ENCODE results near the gene TSPO2.

GRCh38 chr6:41025966-41026530, 16.2 kb upstream of the TSPO2 start:
- TF ChIP-seq, protein P1, sequence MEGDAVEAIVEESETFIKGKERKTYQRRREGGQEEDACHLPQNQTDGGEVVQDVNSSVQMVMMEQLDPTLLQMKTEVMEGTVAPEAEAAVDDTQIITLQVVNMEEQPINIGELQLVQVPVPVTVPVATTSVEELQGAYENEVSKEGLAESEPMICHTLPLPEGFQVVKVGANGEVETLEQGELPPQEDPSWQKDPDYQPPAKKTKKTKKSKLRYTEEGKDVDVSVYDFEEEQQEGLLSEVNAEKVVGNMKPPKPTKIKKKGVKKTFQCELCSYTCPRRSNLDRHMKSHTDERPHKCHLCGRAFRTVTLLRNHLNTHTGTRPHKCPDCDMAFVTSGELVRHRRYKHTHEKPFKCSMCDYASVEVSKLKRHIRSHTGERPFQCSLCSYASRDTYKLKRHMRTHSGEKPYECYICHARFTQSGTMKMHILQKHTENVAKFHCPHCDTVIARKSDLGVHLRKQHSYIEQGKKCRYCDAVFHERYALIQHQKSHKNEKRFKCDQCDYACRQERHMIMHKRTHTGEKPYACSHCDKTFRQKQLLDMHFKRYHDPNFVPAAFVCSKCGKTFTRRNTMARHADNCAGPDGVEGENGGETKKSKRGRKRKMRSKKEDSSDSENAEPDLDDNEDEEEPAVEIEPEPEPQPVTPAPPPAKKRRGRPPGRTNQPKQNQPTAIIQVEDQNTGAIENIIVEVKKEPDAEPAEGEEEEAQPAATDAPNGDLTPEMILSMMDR (IDR thresholded peaks at IDR 0.05), result no peak
- no peak for TF ChIP-seq POLR2A (IDR thresholded peaks at IDR 0.05)
- no peak for TF ChIP-seq EP300 (IDR thresholded peaks at IDR 0.05)

Measured in ovary (tissue), 3 donors.